GM12878 (cell line): Measurements from ENCODE around the gene DLEC1. TPM values are rescaled to one million over a fixed set of nuclear protein-coding genes. Genes with fewer than 3 reads are reported as not detected.

ENCODE experiments used
- ATAC-seq: fragments of 200-7000 bp; cut with Tn5 transposase; 3 replicates; pipeline ENCODE4 v1.9.1; 2020; ENCODE audit warnings: mild to moderate bottlenecking, moderate library complexity
- BruUV-seq: library from RNA; stranded (reverse); fragments of 400-500 nt; replicated peaks from 2 replicates; lab custom pipeline; 2021; lab: Mats Ljungman, UMichigan
- CTCF ChIA-PET: fragments of 300-600 bp; sonication (Branson Sonifier 250); formaldehyde crosslinking; extraction: SDS; loops from one replicate; lab custom pipeline; 2021; ENCODE audit warnings: inconsistent platforms; lab: Yijun Ruan, JAX
- POLR2A ChIA-PET: fragments of 350-600 bp; formaldehyde crosslinking; extraction: SDS; loops from one replicate; lab custom pipeline; 2021; ENCODE audit warnings: inconsistent platforms; lab: Charles Lee
- RAD21 ChIA-PET: fragments of 300-600 bp; sonication (Branson Sonifier 250); formaldehyde crosslinking; loops from one replicate; lab custom pipeline; 2023; ENCODE audit warnings: antibody characterized with exemption; ENCODE audit not compliant: unreplicated experiment; lab: Charles Lee
- SMC1A ChIA-PET: fragments of 300-600 bp; sonication (Branson Sonifier 250); formaldehyde crosslinking; loops from one replicate; lab custom pipeline; 2023; ENCODE audit not compliant: unreplicated experiment, uncharacterized antibody; lab: Charles Lee
- DNase-seq: peaks from one replicate; pipeline ENCODE4 v3.0.0-alpha.2; 2011; ENCODE audit warnings: low read depth, low spot score
- FAIRE-seq: peaks from 3 replicates; lab custom pipeline; 2011; peaks lifted over from hg19 to GRCh38; lab: Jason Lieb, UNC
- H2AFZ ChIP-seq: 2 replicates; pipeline ENCODE4 v1.6.0; 2011; ENCODE audit warnings: low read depth, low read length, control low read depth; ENCODE audit not compliant: control insufficient read depth
- H3K27ac ChIP-seq: 2 replicates; pipeline ENCODE4 v1.5.1; 2011; ENCODE audit warnings: control low read depth; ENCODE audit not compliant: control insufficient read depth, insufficient read depth
- H3K27me3 ChIP-seq, 2 experiments: replicated peaks in 1 of 2; 2 replicates each; pipeline versions ENCODE4 v1.6.0 to v1.6.1; 2011; ENCODE audit warnings: low read length in 1 of 2; ENCODE audit not compliant: control insufficient read depth in 2 of 2, insufficient read depth in 2 of 2
- H3K36me3 ChIP-seq, 2 experiments: 2 replicates each; pipeline ENCODE4 v1.5.1; 2011; ENCODE audit warnings: low read length in 1 of 2; ENCODE audit not compliant: control insufficient read depth in 2 of 2, insufficient read depth in 2 of 2
- H3K4me1 ChIP-seq: 2 replicates; pipeline ENCODE4 v1.6.1; 2011; ENCODE audit warnings: mild to moderate bottlenecking, low read length, moderate library complexity, mixed read lengths; ENCODE audit not compliant: control insufficient read depth, insufficient read depth
- H3K4me2 ChIP-seq: 2 replicates; pipeline ENCODE4 v1.6.0; 2011; ENCODE audit warnings: control low read depth; ENCODE audit not compliant: control insufficient read depth, insufficient read depth
- H3K4me3 ChIP-seq: fragments of 200-600 bp; sonication (generic); 2 replicates; pipeline ENCODE4 v1.5.1; 2016
- H3K79me2 ChIP-seq: 2 replicates; pipeline ENCODE4 v1.6.0; 2011; ENCODE audit warnings: low read length; ENCODE audit not compliant: control insufficient read depth, insufficient read depth
- H3K9ac ChIP-seq: 2 replicates; pipeline ENCODE4 v1.8.0; 2011; ENCODE audit warnings: low read length, control low read depth, mixed read lengths; ENCODE audit not compliant: control insufficient read depth, insufficient read depth
- H3K9me3 ChIP-seq: replicated peaks from 3 replicates; pipeline ENCODE4 v1.5.1; 2011; ENCODE audit warnings: mild to moderate bottlenecking, low read length; ENCODE audit not compliant: control insufficient read depth, insufficient read depth
- H4K20me1 ChIP-seq: 2 replicates; pipeline ENCODE4 v1.6.0; 2011; ENCODE audit not compliant: control insufficient read depth, insufficient read depth
- EP300 ChIP-seq, 2 experiments: fragments of 150-350 bp in 1 of 2; IDR thresholded peaks; 2 replicates each; pipeline ENCODE4 v1.6.1; 2011 to 2012; ENCODE audit warnings: low read depth in 2 of 2, low read length in 2 of 2, borderline replicate concordance in 1 of 2, improper control_type of control experiment in 1 of 2, inconsistent platforms in 1 of 2; ENCODE audit not compliant: control insufficient read depth in 1 of 2
- GABPA ChIP-seq: IDR thresholded peaks from 2 replicates; pipeline ENCODE4 v1.6.1; 2014; ENCODE audit warnings: antibody characterized with exemption, low read depth, mild to moderate bottlenecking, inconsistent platforms
- HDAC6 ChIP-seq: fragments of 200-600 bp; sonication (generic); IDR thresholded peaks from one replicate; pipeline ENCODE4 v1.8.0; 2017; ENCODE audit warnings: antibody characterized with exemption; ENCODE audit not compliant: unreplicated experiment
- HDGF ChIP-seq: fragments of 450-650 bp; IDR thresholded peaks from 2 replicates; pipeline ENCODE4 v1.6.1; 2016; ENCODE audit warnings: antibody characterized with exemption
- IRF5 ChIP-seq: fragments of 450-650 bp; IDR thresholded peaks from 2 replicates; pipeline ENCODE4 v1.6.1; 2017; ENCODE audit warnings: borderline replicate concordance
- MEF2B ChIP-seq: fragments of 450-650 bp; IDR thresholded peaks from 2 replicates; pipeline ENCODE4 v1.6.1; 2018; ENCODE audit warnings: mild to moderate bottlenecking, moderate library complexity; ENCODE audit not compliant: partially characterized antibody, poor library complexity, severe bottlenecking
- NR2F1 ChIP-seq: fragments of 450-650 bp; conservative IDR thresholded peaks from 2 replicates; pipeline ENCODE4 v1.6.1; 2017; ENCODE audit warnings: mild to moderate bottlenecking
- NRF1 ChIP-seq: conservative IDR thresholded peaks from 2 replicates; pipeline ENCODE4 v1.6.1; 2011; ENCODE audit warnings: mild to moderate bottlenecking, low read depth, low read length, improper control_type of control experiment
- POLR2AphosphoS5 ChIP-seq: IDR thresholded peaks from 2 replicates; pipeline ENCODE4 v1.6.1; 2011; ENCODE audit warnings: mild to moderate bottlenecking, low read length, inconsistent platforms
- POU2F2 ChIP-seq: IDR thresholded peaks from 3 replicates; pipeline ENCODE4 v1.6.1; 2011; ENCODE audit warnings: low read depth, mild to moderate bottlenecking, low read length, borderline replicate concordance
- RCOR1 ChIP-seq: conservative IDR thresholded peaks from 2 replicates; pipeline ENCODE4 v1.6.1; 2012; ENCODE audit warnings: low read depth, low read length, improper control_type of control experiment
- RUNX3 ChIP-seq: IDR thresholded peaks from 2 replicates; pipeline ENCODE4 v1.6.1; 2012; ENCODE audit warnings: low read length, inconsistent platforms
- SMC3 ChIP-seq: IDR thresholded peaks from 2 replicates; pipeline ENCODE4 v1.6.1; 2011; ENCODE audit warnings: low read length, improper control_type of control experiment, borderline replicate concordance
- STAT3 ChIP-seq: IDR thresholded peaks from 2 replicates; pipeline ENCODE4 v1.6.1; 2011; ENCODE audit warnings: low read depth, low read length, improper control_type of control experiment
- TBL1XR1 ChIP-seq: IDR thresholded peaks from 2 replicates; pipeline ENCODE4 v1.6.1; 2012; ENCODE audit warnings: low read depth, low read length, improper control_type of control experiment
- YY1 ChIP-seq: IDR thresholded peaks from 2 replicates; pipeline ENCODE4 v1.6.1; 2011; ENCODE audit warnings: low read depth, mild to moderate bottlenecking, low read length
- ZNF207 ChIP-seq: fragments of 450-650 bp; IDR thresholded peaks from 2 replicates; pipeline ENCODE4 v1.6.1; 2014; ENCODE audit warnings: antibody characterized with exemption, mild to moderate bottlenecking, borderline replicate concordance
- WGBS: methylation state at CpG from one replicate; pipeline ENCODE4 v1.1.6; 2016; ENCODE audit warnings: low lambda C conversion rate; ENCODE audit not compliant: insufficient replicate concordance, insufficient coverage; ENCODE audit errors: missing lambda C conversion rate; 5-methylcytosine and 5-hydroxymethylcytosine counted together
- in situ Hi-C: fragments of 300-500 bp; cut with MboI; formaldehyde crosslinking; loops from 9 replicates; pipeline ENCODE4 v1.14.3; 2018; ENCODE audit warnings: mixed read lengths
- intact Hi-C: fragments of 100-400 bp; cut with micrococcal nuclease; formaldehyde crosslinking; loops from one replicate; pipeline ENCODE4 v1.14.2; 2022; ENCODE audit not compliant: unreplicated experiment
- polyA plus RNA-seq, 11 experiments: library from polyadenylated mRNA; depleted of rRNA in 4 of 11; unstranded in 6 of 11; stranded (reverse) in 5 of 11; fragments of >200 nt; fragmentation: Nextera tagmentation in 4 of 11; fragmentation: Illumina TruSeq in 1 of 11; extraction: Ambion mirVana in 4 of 11; extraction: Trizol in 1 of 11; gene quantifications; 1 replicate in 1 of 11; 2 replicates in 10 of 11; pipeline versions ENCODE4 v1.2.1 to v1.2.3, GENCODE V29; 2011 to 2016; ENCODE audit warnings: inconsistent platforms in 2 of 11, missing spikeins in 2 of 11, low read depth in 1 of 11
- total RNA-seq, 4 experiments: library from RNA; depleted of rRNA in 3 of 4; stranded (reverse); fragments of >200 nt in 3 of 4; fragmentation: Illumina TruSeq in 1 of 4; extraction: Trizol in 1 of 4; gene quantifications; 2 replicates each; pipeline versions ENCODE4 v1.2.1 to v1.2.3, GENCODE V29; 2013 to 2021
- TF ChIP-seq, protein P1 (sequence below): fragments of 450-650 bp; IDR thresholded peaks from 2 replicates; pipeline ENCODE4 v1.6.1; 2018; ENCODE audit warnings: borderline replicate concordance, mild to moderate bottlenecking; ENCODE audit not compliant: partially characterized antibody

DLEC1 gene
- total and polyA plus RNA-seq, 10 of the 15 experiments (the other 5 are each of a cell fraction or from before 2014, with no cell fraction given), result 0.03 to 0.29 (median 0.07) TPM; not detected in 3

- TF ChIP-seq STAT3 (no peak), EP300 (IDR thresholded peaks at IDR 0.05; ENCODE audit: borderline replicate concordance in 1 of 2, control insufficient read depth in 1 of 2, low read depth in 2 of 2, low read length in 2 of 2) (no peak), TBL1XR1 (no peak), MEF2B (no peak)
Observed at GRCh38 chr3:37993460-37993819, 45.6 kb upstream of the DLEC1 start (continued).

GRCh38 chr3:37993820-37994638 lies 45.0 kb upstream of the DLEC1 start:
- peak overlapping the region; percentile 73 for H3K4me2 ChIP-seq
- H3K27me3 ChIP-seq, result no peaks in the 10 kb centered on the region
- ChIA-PET SMC1A (interaction anchor here (1.0 kb wide), 1 partner anchor 19 kb away, joined by 3 read pairs; no protein-coding TSS in a partner anchor), RAD21 (no interaction called here), CTCF (interaction anchor here (1.0 to 1.6 kb wide), 2 partner anchors 22 to 486 kb away, joined by 3 to 4 read pairs; no protein-coding TSS in a partner anchor), POLR2A (interaction anchor here (0.6 kb wide), 1 partner anchor 18 kb away, joined by 4 read pairs; no protein-coding TSS in a partner anchor)
- no peaks in the 10 kb centered on the region for H4K20me1 ChIP-seq
- BruUV-seq, result TSS peak; percentile 82
- no peaks in the 10 kb centered on the region; a peak in 1 of 4 replicates for H3K36me3 ChIP-seq
- H3K79me2 ChIP-seq, result no peaks in the 10 kb centered on the region; the same call in 1 of the 2 replicates
- FAIRE-seq (peak; percentile 49), ATAC-seq (peak; percentile 72), DNase-seq (no peak)
- WGBS, result 5% methylated on average over 49 of the region's 49 CpGs
- peaks cover 17% of the 10 kb centered on the region for H3K4me1 ChIP-seq
- peak overlapping the region; percentile 84 for H2AFZ ChIP-seq
- intact Hi-C loops, result no loop called here
- peak overlapping the region; percentile 75 for H3K9ac ChIP-seq
- peak overlapping the region; percentile 66 for H3K27ac ChIP-seq
- H3K9me3 ChIP-seq, result no peaks in the 10 kb centered on the region
- in situ Hi-C loops, result no loop called here
- peak overlapping the region; percentile 65 for H3K4me3 ChIP-seq
- TF ChIP-seq RUNX3, result peak; percentile 41; the same call in 1 of the 2 replicates
- 0 out of 2 replicates have a peak, but pooled peaks have one; percentile 36 for TF ChIP-seq RCOR1
- TF ChIP-seq SMC3, result 0 out of 2 replicates have a peak, but pooled peaks have one; percentile 0
- no peak for TF ChIP-seq NR2F1
- 0 out of 2 replicates have a peak, but pooled peaks have one; percentile 55 for TF ChIP-seq ZNF207
- peak; percentile 69; the same call in 1 of the 2 replicates for TF ChIP-seq GABPA
- peak; percentile 64; the same call in 1 of the 2 replicates for TF ChIP-seq HDGF
- peak; percentile 51; the same call in 1 of the 3 replicates for TF ChIP-seq POU2F2
- TF ChIP-seq NRF1, result no peak
- no peak for TF ChIP-seq HDAC6
- TF ChIP-seq IRF5, result no peak
- TF ChIP-seq POLR2AphosphoS5, result peak; percentile 85
- TF ChIP-seq, protein P1, sequence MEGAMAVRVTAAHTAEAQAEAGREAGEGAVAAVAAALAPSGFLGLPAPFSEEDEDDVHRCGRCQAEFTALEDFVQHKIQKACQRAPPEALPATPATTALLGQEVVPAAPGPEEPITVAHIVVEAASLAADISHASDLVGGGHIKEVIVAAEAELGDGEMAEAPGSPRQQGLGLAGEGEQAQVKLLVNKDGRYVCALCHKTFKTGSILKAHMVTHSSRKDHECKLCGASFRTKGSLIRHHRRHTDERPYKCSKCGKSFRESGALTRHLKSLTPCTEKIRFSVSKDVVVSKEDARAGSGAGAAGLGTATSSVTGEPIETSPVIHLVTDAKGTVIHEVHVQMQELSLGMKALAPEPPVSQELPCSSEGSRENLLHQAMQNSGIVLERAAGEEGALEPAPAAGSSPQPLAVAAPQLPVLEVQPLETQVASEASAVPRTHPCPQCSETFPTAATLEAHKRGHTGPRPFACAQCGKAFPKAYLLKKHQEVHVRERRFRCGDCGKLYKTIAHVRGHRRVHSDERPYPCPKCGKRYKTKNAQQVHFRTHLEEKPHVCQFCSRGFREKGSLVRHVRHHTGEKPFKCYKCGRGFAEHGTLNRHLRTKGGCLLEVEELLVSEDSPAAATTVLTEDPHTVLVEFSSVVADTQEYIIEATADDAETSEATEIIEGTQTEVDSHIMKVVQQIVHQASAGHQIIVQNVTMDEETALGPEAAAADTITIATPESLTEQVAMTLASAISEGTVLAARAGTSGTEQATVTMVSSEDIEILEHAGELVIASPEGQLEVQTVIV, result peak; percentile 48
- peak; percentile 45; the same call in 1 of the 2 replicates for TF ChIP-seq YY1
